ENCODE results near the gene ARHGAP6. TPM values are rescaled to one million over a fixed set of nuclear protein-coding genes. Genes with fewer than 3 reads are reported as not detected.
"Not testable (repeated sequence)": the region's sequence is repeated elsewhere in the genome, so short reads cannot be mapped to it uniquely, and the experiment has no call there.

Gene ARHGAP6
- total and polyA plus RNA-seq, 7 donors, result 1.8 to 20.6 (median 6.4) TPM

- peaks cover 0 to 3% (median 0%) of the 10 kb centered on the region in 3 donors for H3K27me3 ChIP-seq (ENCODE audit: insufficient read depth in 3 of 3, low read length in 2 of 3)
- no peaks in the 10 kb centered on the region for H3K4me1 ChIP-seq
- no peak overlapping the region for H3K4me3 ChIP-seq
- H3K36me3 ChIP-seq (ENCODE audit: insufficient read depth in 1 of 2, low read depth in 1 of 2), result no peaks in the 10 kb centered on the region
- H3K9me3 ChIP-seq, result no peaks in the 10 kb centered on the region
- DNase-seq, result no peak
- intact Hi-C loops (cut with DNase I), result loop anchor here in 1 of 2 donors (10.0 kb wide), 1 partner anchor 381 kb away; no protein-coding TSS in a partner anchor
- no peak overlapping the region for H3K27ac ChIP-seq
- no peak for ATAC-seq
- WGBS, 3 donors, result 90 to 100% (median 95%) methylated on average over 2 of the region's 2 CpGs
- TF ChIP-seq, protein P1, sequence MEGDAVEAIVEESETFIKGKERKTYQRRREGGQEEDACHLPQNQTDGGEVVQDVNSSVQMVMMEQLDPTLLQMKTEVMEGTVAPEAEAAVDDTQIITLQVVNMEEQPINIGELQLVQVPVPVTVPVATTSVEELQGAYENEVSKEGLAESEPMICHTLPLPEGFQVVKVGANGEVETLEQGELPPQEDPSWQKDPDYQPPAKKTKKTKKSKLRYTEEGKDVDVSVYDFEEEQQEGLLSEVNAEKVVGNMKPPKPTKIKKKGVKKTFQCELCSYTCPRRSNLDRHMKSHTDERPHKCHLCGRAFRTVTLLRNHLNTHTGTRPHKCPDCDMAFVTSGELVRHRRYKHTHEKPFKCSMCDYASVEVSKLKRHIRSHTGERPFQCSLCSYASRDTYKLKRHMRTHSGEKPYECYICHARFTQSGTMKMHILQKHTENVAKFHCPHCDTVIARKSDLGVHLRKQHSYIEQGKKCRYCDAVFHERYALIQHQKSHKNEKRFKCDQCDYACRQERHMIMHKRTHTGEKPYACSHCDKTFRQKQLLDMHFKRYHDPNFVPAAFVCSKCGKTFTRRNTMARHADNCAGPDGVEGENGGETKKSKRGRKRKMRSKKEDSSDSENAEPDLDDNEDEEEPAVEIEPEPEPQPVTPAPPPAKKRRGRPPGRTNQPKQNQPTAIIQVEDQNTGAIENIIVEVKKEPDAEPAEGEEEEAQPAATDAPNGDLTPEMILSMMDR (IDR thresholded peaks at IDR 0.05), result no peak
Measured at GRCh38 chrX:11525685-11526084, 140.0 kb downstream of the ARHGAP6 start.

DNA sequence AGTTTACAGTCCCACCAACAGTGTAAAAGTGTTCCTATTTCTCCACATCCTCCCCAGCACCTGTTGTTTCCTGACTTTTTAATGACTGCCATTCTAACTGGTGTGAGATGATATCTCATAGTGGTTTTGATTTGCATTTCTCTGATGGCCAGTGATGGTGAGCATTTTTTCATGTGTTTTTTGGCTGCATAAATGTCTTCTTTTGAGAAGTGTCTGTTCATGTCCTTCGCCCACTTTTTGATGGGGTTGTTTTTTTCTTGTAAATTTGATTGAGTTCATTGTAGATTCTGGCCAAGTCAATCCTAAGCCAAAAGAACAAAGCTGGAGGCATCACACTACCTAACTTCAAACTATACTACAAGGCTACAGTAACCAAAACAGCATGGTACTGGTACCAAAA lies 146.5 kb downstream of the ARHGAP6 start:
- ATAC-seq; DNase-seq; H3K27me3 ChIP-seq (ENCODE audit: insufficient read depth in 3 of 3, low read length in 2 of 3); H3K4me3 ChIP-seq; H3K4me1 ChIP-seq; intact Hi-C loops (cut with DNase I); H3K27ac ChIP-seq; H3K36me3 ChIP-seq (ENCODE audit: insufficient read depth in 1 of 2, low read depth in 1 of 2); H3K9me3 ChIP-seq: not testable (repeated sequence)
- 80 to 100% (median 100%) methylated on average over 1 of the region's 1 CpG for WGBS, 3 donors

GRCh38 chrX:11509786-11510185 lies 155.9 kb downstream of the ARHGAP6 start:
- TF ChIP-seq, protein P1 (IDR thresholded peaks at IDR 0.05), result no peak
- Histone ChIP-seq H3K36me3 (ENCODE audit: insufficient read depth in 1 of 2, low read depth in 1 of 2) (no peaks in the 10 kb centered on the region), H3K27ac (no peak overlapping the region), H3K4me3 (no peak overlapping the region), H3K27me3 (ENCODE audit: insufficient read depth in 3 of 3, low read length in 2 of 3) (no peaks in the 10 kb centered on the region), H3K9me3 (no peaks in the 10 kb centered on the region), H3K4me1 (no peaks in the 10 kb centered on the region)
- intact Hi-C loops (cut with DNase I), result no loop called here
- ATAC-seq (no peak), DNase-seq (no peak)
- 67 to 92% (median 67%) methylated on average over 3 of the region's 3 CpGs for WGBS, 3 donors

DNA sequence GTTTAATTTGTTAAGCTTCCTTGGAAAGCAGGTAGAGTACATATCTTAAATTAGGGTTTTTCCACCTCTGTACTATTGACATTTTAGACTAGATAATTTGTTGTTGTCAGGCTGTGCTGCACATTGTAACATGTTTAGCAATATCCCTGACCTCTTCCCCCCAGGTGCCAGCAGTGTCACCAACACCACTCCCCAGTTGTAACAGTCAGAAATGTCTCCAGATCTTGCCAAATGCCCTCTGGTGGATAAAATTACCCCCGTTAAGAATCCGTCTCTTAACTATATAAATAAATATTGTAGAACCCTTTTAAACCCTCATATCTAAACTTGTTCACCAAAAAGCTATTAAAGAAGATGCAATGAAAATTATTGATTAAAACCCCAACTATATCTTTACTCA lies 161.5 kb downstream of the ARHGAP6 start:
- H3K36me3 ChIP-seq (ENCODE audit: insufficient read depth in 1 of 2, low read depth in 1 of 2), result no peaks in the 10 kb centered on the region
- ATAC-seq, result peak in 1 of 4 donors; percentile 58
- peaks cover 4% of the 10 kb centered on the region for H3K4me1 ChIP-seq
- TF ChIP-seq, protein P1 (IDR thresholded peaks at IDR 0.05), result no peak
- intact Hi-C loops (cut with DNase I), result no loop called here
- no peaks in the 10 kb centered on the region for H3K9me3 ChIP-seq
- DNase-seq, result no peak
- no peaks in the 10 kb centered on the region for H3K27me3 ChIP-seq (ENCODE audit: insufficient read depth in 3 of 3, low read length in 2 of 3)
- H3K27ac ChIP-seq, result no peak overlapping the region
- WGBS, 3 donors, result 9 to 44% (median 29%) methylated on average over 2 of the region's 2 CpGs
- H3K4me3 ChIP-seq, result no peak overlapping the region

GRCh38 chrX:11499076-11500044 lies 166.4 kb downstream of the ARHGAP6 start:
- intact Hi-C loops (cut with DNase I), result no loop called here
- 41 to 66% (median 59%) methylated on average over 5 of the region's 5 CpGs for WGBS, 3 donors
- no peak for ATAC-seq

DNA sequence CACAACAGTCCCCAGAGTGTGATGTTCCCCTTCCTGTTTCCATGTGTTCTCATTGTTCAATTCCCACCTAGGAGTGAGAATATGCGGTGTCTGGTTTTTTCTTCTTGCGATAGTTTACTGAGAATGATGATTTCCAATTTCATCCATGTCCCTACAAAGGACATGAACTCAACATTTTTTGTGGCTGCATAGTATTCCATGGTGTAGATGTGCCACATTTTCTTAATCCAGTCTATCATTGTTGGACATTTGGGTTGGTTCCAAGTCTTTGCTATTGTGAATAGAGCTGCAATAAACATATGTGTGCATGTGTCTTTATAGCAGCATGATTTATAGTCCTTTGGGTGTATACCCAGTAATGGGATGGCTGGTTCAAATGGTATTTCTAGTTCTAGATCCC lies 174.3 kb downstream of the ARHGAP6 start:
- DNase-seq; H3K36me3 ChIP-seq (ENCODE audit: insufficient read depth in 1 of 2, low read depth in 1 of 2); H3K27me3 ChIP-seq (ENCODE audit: insufficient read depth in 3 of 3, low read length in 2 of 3); ATAC-seq; H3K4me3 ChIP-seq; H3K4me1 ChIP-seq; H3K27ac ChIP-seq; H3K9me3 ChIP-seq; intact Hi-C loops (cut with DNase I): not testable (repeated sequence)
- WGBS, 3 donors, result 83 to 97% (median 89%) methylated on average over 2 of the region's 2 CpGs

More at GRCh38 chrX:11499076-11500044, 166.4 kb downstream of the ARHGAP6 start:
- TF ChIP-seq, protein P1 (IDR thresholded peaks at IDR 0.05), result no peak
- no peaks in the 10 kb centered on the region for H3K27me3 ChIP-seq (ENCODE audit: insufficient read depth in 3 of 3, low read length in 2 of 3)
- H3K36me3 ChIP-seq (ENCODE audit: insufficient read depth in 1 of 2, low read depth in 1 of 2), result no peaks in the 10 kb centered on the region
- no peak overlapping the region for H3K4me3 ChIP-seq
- no peak overlapping the region for H3K27ac ChIP-seq
- DNase-seq, result no peak
- H3K9me3 ChIP-seq, result peaks cover 4% of the 10 kb centered on the region
- H3K4me1 ChIP-seq, result peaks cover 4% of the 10 kb centered on the region
